NCI-H460 (cell line): ENCODE measurements around the gene NMT2. TPM values are rescaled to one million over a fixed set of nuclear protein-coding genes. Genes with fewer than 3 reads are reported as not detected.

ENCODE experiments used
- DNase-seq: peaks from one replicate; pipeline ENCODE4 v3.0.0-alpha.2; 2016; ENCODE audit warnings: low read depth; ENCODE audit errors: extremely low read depth
- total RNA-seq: library from RNA; depleted of rRNA; stranded (reverse); fragments of >200 nt; shearing (Covaris generic); gene quantifications from 2 replicates; pipeline ENCODE4 v1.2.3, GENCODE V29; 2014

The NMT2 gene
- total RNA-seq, 1 experiment from 2014 or later: 17.5 TPM

GRCh38 chr10:15147594-15148392 lies 20.7 kb downstream of the NMT2 start:
- DNase-seq: no peak

DNA sequence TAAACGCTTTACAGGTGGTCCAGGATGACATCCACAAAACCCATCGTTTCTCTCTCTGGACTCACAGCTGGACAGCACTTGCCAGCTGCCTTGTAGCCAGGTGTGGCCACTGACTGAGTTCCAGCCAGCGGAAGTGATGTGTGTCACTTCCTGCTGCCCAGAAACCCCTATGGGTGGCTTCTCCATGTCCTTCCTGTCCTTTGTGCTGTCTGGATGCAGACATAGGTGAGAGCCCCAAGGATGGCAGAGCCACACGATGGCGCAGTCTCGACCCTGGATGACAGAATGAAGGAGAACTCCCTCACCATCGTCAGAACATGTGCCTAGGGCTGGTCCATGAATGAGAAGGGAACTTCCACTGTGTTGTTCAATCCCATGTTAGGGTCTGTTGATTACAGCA lies 22.1 kb downstream of the NMT2 start:
- no peak for DNase-seq

- no peak for DNase-seq
Observed at GRCh38 chr10:15144788-15145187, 23.7 kb downstream of the NMT2 start.

DNA sequence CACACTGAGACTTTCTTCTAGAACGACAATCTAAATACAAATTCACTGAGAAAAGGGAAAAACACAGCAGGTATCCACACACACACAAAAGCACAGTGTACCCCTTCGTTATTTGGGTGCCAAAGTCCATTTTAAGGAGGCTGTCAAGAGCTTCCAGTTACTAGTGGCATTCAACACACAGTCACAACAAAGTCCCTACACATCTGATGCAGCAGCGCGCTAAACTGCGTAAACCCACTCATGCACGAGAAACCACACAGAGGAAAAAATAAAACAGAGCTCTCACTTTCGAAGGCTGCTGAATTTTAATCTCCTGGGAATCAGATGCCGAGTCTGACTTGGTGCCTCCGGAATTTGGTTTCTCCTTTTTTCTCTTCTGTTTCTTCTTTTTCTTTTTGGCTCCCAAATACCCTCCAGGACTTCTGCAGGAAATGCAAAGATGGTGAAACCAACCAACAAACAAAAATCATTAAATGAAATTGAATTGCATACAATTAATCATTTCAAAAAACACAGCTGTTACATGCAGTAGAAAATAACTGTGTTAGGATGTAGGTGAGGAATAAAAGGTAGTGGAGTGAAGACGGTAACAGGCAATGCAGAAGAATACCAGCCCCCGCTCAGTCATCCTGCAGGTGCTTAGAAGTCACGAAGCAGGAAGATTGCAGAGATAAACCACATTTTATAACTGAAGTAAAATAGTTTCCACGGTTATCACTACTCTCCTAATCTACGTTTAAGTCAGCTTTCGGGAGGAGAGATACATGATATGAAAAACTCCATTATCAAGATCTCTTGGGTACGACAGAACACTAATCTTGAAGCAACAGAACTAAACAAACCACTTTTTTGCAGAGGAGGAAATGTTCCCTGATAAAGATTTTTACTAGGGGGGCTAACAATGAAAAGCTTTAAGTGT lies 27.1 kb downstream of the NMT2 start:
- no peak for DNase-seq

DNA sequence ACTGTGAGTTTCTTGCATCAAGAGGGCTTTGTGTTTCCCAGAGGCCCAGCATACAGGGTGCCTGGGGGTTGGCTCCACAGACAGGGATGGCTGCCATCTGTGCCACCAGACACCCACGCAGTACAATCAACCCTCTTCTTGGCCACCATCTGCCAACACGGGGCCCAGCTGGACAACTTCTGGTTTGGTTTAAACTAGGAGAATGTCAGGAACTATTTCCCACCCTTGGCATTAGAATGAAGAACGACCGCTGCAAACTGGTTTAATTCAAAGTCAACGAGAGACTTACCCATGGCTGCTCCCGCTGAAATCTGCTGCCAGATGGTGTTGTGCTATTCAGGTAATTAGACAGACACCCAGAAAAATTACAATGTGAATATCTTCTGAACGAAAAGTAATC lies 27.8 kb downstream of the NMT2 start:
- DNase-seq: no peak

GRCh38 chr10:15137636-15138035 lies 30.9 kb downstream of the NMT2 start:
- DNase-seq: no peak

DNA sequence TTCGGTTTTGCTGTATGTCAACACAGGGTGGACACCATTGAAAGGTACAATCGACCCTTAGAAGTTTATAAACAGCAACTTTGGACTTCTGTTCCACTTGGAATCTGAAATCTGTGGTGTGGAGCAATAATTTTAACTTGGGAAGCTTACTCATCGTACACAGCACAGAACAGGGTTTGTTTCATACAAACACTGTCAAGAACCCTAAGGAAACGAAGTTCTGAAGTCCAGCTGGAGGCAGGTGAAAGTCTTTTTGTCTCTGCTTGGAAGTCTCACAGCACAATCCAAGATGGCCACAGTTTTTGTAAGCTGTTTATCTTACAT lies 31.5 kb downstream of the NMT2 start:
- no peak for DNase-seq

- DNase-seq: no peak
Observed at GRCh38 chr10:15136129-15137035, 32.1 kb downstream of the NMT2 start.

GRCh38 chr10:15131330-15131729 lies 37.2 kb downstream of the NMT2 start:
- DNase-seq: no peak

DNA sequence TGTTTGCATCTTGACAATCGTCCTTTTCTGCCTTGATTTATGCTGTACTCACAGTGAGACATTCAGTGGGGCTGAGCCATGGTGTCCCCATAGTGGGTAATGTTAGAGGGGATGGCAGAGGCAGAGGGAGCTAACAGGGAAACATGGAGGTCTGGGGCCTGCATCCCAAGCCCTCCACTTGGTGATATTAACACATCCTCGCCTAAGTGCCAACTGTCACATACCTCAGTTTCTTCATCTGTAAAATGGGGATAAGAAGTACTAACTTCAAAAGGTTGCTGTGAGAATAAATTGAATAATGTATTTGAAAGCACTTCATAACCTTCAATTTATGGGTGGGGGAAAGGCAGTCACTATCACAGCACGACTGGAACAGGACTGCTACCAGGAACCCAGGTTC lies 43.6 kb downstream of the NMT2 start:
- no peak for DNase-seq

GRCh38 chr10:15124190-15124589 lies 44.3 kb downstream of the NMT2 start:
- no peak for DNase-seq

- DNase-seq: no peak
Observed at GRCh38 chr10:15123749-15124184, 44.7 kb downstream of the NMT2 start.

- no peak for DNase-seq
Observed at GRCh38 chr10:15122477-15123030, 45.9 kb downstream of the NMT2 start.

DNA sequence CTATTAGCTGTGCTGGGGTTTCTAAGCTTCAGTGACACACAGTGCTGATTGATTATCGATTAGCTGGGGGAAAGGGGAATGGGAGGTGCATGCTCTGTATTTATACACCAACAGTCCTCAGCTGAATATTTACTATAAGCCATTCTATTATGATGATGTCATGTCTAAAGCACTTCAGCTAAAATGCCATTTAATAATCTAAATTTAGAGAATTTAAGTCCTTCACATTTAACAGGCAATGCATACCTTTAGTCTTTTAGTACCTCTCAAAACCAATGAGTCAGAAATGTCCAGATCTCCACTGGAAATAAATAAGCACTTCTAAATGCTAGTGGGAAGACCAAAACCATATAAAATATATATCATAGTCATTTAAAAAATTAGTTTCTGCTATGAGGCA lies 46.8 kb downstream of the NMT2 start:
- DNase-seq: no peak

DNA sequence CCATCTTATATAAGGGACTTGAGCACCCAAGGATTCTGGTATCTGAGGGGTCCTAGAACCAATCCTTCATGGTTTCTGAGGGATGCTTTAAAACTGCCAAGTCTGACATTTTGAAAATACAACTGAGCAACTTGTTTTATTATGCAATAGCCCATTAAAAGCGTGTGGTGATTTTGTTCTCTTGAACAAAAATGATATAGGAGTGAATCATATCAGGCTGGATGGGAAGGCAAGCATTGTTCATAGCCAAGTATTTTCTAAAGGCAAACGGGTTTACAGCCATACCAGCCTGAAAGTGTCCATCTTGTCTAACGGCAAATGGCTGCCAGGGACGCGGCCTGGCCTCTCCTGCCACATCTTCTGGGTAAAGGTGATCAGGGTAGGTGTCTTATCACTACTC lies 48.0 kb downstream of the NMT2 start:
- no peak for DNase-seq

- DNase-seq: no peak
Observed at GRCh38 chr10:15118615-15119014, 49.9 kb downstream of the NMT2 start.

DNA sequence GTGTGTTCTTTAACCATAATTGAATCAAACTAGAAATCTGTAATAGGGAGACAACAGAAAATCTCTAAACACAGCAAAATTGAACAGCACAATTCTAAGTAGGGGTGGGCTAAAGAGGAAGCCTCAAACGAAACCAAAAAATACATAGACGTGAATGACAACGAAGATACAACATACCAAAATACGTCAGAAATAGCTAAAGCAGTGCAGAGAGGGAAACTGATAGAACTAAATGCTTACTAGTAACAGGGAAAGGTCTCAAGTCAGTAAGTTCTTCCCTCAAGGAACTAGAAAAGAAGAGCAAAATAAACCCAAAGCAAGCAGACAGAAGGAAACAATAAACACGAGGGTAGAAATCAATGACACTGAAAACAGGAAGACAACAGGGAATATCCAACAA lies 52.3 kb downstream of the NMT2 start:
- no peak for DNase-seq

DNA sequence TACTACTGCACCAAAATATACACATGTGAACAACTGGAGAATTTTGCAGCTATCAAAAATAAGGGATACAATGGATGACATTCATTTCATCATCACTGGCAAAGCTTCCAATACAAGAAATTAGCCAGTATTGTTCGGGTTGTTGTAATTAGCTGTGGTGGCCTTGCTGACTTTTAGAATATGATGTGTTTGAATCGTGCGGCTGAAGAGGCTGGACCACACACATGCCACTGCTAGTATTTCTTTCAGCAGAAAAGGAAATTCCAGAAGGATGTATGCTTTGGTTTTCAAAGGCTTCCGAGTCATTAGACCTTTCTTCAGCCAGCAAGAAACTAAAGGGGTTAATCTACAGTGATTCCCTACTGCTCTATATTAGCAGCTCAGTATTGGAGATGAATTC lies 54.7 kb downstream of the NMT2 start:
- DNase-seq: no peak

- no peak for DNase-seq
Observed at GRCh38 chr10:15112657-15113056, 55.8 kb downstream of the NMT2 start.

DNA sequence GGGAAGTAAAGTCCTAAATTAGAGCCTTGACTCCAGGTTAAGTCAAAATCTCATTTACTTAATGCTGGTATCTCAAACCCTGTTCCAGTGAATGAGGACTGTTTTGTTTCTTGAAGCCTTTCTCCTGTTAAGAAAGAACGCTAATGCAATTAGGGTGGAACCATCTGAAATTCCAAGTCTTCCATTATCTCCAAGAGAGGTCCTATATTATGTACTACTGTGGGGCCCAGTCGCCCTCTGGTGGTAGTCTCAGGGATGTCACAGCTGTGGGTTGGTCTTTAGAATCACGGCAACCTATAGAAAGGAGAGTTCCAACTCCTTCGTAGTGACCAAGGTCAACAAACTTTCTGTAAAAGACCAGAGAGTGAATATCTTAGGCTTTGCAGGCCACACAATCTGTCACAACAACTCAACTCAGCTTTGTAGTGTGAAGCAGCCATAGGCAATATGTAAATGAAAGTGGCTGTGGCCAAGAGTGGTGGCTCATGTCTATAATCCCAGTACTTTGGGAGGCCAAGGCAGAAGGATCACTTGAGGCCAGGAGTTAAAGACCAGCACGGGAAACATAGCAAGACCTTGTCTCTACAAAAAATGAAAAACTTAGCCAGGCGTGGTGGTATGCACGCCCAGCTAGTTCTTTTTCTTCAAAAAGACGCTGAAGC lies 62.0 kb downstream of the NMT2 start:
- DNase-seq: peak; percentile 66
